Adrenal gland (tissue), 12 donors: Measurements from ENCODE around the gene LRFN2. TPM values are rescaled to one million over a fixed set of nuclear protein-coding genes. Genes with fewer than 3 reads are reported as not detected.

ENCODE experiments used
- DNase-seq, 7 donors: peaks; one replicate each; pipeline ENCODE4 v3.0.0-alpha.2; 2019 to 2020
- H3K27ac ChIP-seq, 5 donors: fragments of 200-600 bp; sonication (generic) in 4 of 5; 1 replicate in 3 of 5; 2 replicates in 2 of 5; pipeline versions ENCODE4 v1.5.1 to v1.8.0; 2016 to 2020; ENCODE audit warnings: mild to moderate bottlenecking in 1 of 5
- H3K27me3 ChIP-seq: fragments of 200-600 bp; 2 replicates; pipeline ENCODE4 v1.8.0; 2021
- H3K36me3 ChIP-seq, 2 donors: fragments of 200-600 bp; replicated peaks in 1 of 2; 1 replicate in 1 of 2; 2 replicates in 1 of 2; pipeline versions ENCODE4 v1.5.1 to v1.8.0; 2018 to 2022
- H3K4me1 ChIP-seq, 2 donors: fragments of 200-600 bp; replicated peaks in 1 of 2; 1 replicate in 1 of 2; 2 replicates in 1 of 2; pipeline versions ENCODE4 v1.5.1 to v1.8.0; 2018 to 2021
- H3K4me3 ChIP-seq, 4 donors: fragments of 200-600 bp; sonication (generic) in 3 of 4; one replicate each; pipeline ENCODE4 v1.5.1; 2016 to 2018
- H3K9me3 ChIP-seq, 3 donors: fragments of 200-600 bp; sonication (generic) in 1 of 3; replicated peaks in 1 of 3; 1 replicate in 2 of 3; 2 replicates in 1 of 3; pipeline versions ENCODE4 v1.5.1 to v1.8.0; 2016 to 2021
- CTCF ChIP-seq, 6 experiments: fragments of 450-650 bp in 4 of 6; fragments of 200-600 bp in 2 of 6; sonication (generic) in 1 of 6; IDR thresholded peaks; 1 replicate in 5 of 6; 2 replicates in 1 of 6; pipeline versions ENCODE4 v1.5.1 to v1.8.0; 2016 to 2021; ENCODE audit warnings: antibody characterized with exemption in 6 of 6, mild to moderate bottlenecking in 2 of 6, moderate library complexity in 1 of 6
- POLR2A ChIP-seq, 2 donors: fragments of 450-650 bp; IDR thresholded peaks; one replicate each; pipeline ENCODE4 v1.6.1; 2017; ENCODE audit warnings: antibody characterized with exemption in 2 of 2, mild to moderate bottlenecking in 2 of 2, moderate library complexity in 1 of 2
- WGBS, 4 donors: extraction: QIAGEN DNeasy Blood & Tissue Kit in 2 of 4; methylation state at CpG; one replicate each; pipeline versions ENCODE4 v1.1.5 to v1.1.7; 2013 to 2017; 5-methylcytosine and 5-hydroxymethylcytosine counted together
- intact Hi-C, 2 donors: fragments of 100-400 bp; cut with DNase I; formaldehyde crosslinking; loops; one replicate each; pipeline versions ENCODE4 v1.14.1 to v1.15.0; 2022 to 2023
- polyA plus RNA-seq, 3 donors: library from polyadenylated mRNA; stranded (reverse); fragments of 200-250 nt in 2 of 3; fragments of 350-450 nt in 1 of 3; fragmentation: Illumina TruSeq in 1 of 3; extraction: RNeasy Lipid Tissue Mini Kit (QIAGEN cat#74804) in 1 of 3; gene quantifications; one replicate each; pipeline ENCODE4 v1.2.3, GENCODE V29; 2013 to 2014
- total RNA-seq, 9 donors: library from RNA; depleted of rRNA in 4 of 9; stranded (reverse); fragments of >200 nt in 4 of 9; fragments of 120-200 nt in 1 of 9; fragmentation: NEBNext Ultra II Directional in 1 of 9; extraction: Animal tissue kit (Norgen Biotek cat#: 25700) in 1 of 9; gene quantifications; one replicate each; pipeline versions ENCODE4 v1.1.0 to v1.2.4, GENCODE V29; 2013 to 2023
- donor health status: healthy with polysubstance abuse.
- donor health status: Bipolar disorder and iron deficiency.
- donor health status: DM: yes; HTN: yes; CAD: no.
- donor health status: DM: no; HTN: no; CAD: no.
- donor health status: DM: no; HTN: no; CAD: no.
- donor health status: DM: yes; HTN: yes; CAD: no.

The LRFN2 gene
- total and polyA plus RNA-seq, 12 donors = 0.03 to 0.74 (median 0.16) TPM; not detected in 3

GRCh38 chr6:40346246-40346645 is 240.9 kb downstream of the LRFN2 start:
- Histone ChIP-seq H3K9me3 (no peaks in the 10 kb centered on the region), H3K4me3 (no peak overlapping the region), H3K27ac (no peak overlapping the region), H3K36me3 (no peaks in the 10 kb centered on the region), H3K27me3 (no peaks in the 10 kb centered on the region), H3K4me1 (peaks cover 0 to 6% of the 10 kb centered on the region in 2 donors)
- no peak for TF ChIP-seq CTCF (IDR thresholded peaks at IDR 0.05)
- TF ChIP-seq POLR2A (IDR thresholded peaks at IDR 0.05) = no peak
- intact Hi-C loops = no loop called here
- WGBS, 4 donors = 77 to 87% (median 82%) methylated on average over 3 to 6 of the region's 6 CpGs
- DNase-seq = peak in 4 of 7 donors; percentile 5 to 39 (median 26)

DNA sequence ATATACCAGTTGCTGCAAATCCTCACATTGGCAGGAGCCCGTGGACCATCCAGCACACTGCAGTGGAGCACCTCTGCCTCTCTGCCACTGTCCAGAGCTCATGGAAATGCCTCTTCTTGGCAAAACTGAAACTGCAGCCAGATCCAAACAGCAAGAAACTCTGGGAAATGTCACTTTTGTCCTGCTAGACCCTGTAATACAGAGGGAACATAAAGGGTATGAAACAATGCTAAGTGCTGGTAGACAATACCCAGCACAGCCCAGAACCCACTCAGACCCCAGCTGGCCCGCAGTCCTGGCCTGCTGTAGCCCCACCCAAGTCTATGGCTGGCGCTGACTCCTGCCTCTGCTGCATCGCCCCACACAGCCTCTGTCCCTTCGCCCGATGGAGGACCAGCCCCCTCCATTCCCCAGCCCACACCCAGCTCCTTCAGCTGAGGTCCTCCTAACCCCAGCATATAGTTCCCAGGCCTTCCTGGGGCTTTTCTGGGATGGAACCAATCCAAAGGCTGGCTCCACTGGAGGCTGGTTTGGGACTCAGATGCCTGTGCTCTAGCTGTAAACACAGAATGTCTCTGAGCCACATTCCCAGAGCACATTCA is 242.5 kb downstream of the LRFN2 start:
- TF ChIP-seq CTCF (IDR thresholded peaks at IDR 0.05) (no peak), POLR2A (IDR thresholded peaks at IDR 0.05) (no peak)
- H3K36me3 ChIP-seq = no peaks in the 10 kb centered on the region
- peak in 2 of 7 donors; percentile 16 to 38 for DNase-seq
- H3K27me3 ChIP-seq = no peaks in the 10 kb centered on the region
- H3K4me3 ChIP-seq = no peak overlapping the region
- H3K27ac ChIP-seq = no peak overlapping the region
- intact Hi-C loops = no loop called here
- WGBS, 4 donors = 86 to 94% (median 93%) methylated on average over 6 of the region's 6 CpGs
- no peaks in the 10 kb centered on the region for H3K9me3 ChIP-seq
- peaks cover 0 to 6% of the 10 kb centered on the region in 2 donors for H3K4me1 ChIP-seq

DNA sequence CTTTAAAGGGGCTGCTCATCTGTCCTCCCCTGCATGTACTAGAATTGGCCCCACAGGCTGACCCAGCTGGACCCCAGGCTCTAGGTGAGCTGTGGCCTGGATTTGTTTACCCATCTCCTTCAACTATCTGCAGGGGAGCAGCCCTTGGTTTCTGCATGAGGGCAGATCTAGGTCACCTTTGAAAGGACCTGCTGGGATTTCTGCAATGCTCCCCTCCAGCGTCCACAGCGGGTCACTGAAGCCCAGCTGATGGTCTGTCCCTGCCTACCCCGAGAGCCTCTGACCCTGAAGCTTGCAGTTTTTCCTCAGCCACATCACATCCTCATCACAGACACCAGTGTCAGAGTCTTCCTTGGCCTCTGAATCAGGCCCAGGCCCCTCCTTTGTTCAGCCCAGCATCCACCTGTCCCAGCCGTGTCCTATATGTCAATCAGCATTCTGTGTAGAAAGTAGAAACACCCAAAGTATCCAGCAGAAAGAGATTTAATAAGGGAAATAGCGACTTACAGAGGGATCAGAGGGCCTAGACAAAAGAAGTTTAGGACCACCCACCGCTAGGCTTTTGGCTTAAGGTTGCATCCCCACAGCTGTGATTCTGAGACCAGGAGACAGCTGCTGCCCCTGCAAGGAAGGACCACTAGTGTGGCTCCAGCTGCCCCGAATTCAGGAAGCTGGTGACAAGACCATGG is 243.1 kb downstream of the LRFN2 start:
- intact Hi-C loops = no loop called here
- 82 to 91% (median 88%) methylated on average over 6 to 7 of the region's 7 CpGs for WGBS, 4 donors

More for the DNA sequence above, 243.1 kb downstream of the LRFN2 start:
- no peaks in the 10 kb centered on the region for H3K27me3 ChIP-seq
- peaks cover 0 to 6% of the 10 kb centered on the region in 2 donors for H3K4me1 ChIP-seq
- H3K27ac ChIP-seq = no peak overlapping the region
- H3K9me3 ChIP-seq = no peaks in the 10 kb centered on the region
- no peak overlapping the region for H3K4me3 ChIP-seq
- no peaks in the 10 kb centered on the region for H3K36me3 ChIP-seq
- TF ChIP-seq POLR2A (IDR thresholded peaks at IDR 0.05) (no peak), CTCF (IDR thresholded peaks at IDR 0.05) (no peak)
- DNase-seq = peak in 2 of 7 donors; percentile 16 to 37
